ENCODE data around the gene MAPK8IP3.
A peak's percentile ranks its signal among the peaks of the same experiment; 100 is the strongest.

The MAPK8IP3 gene

GRCh38 chr16:1810536-1810935 lies 104.5 kb downstream of the MAPK8IP3 start:
- no CpG with 5 or more reads among the region's 16 CpGs for WGBS (ENCODE audit: extremely low coverage, insufficient coverage, low lambda C conversion rate)
- Histone ChIP-seq H2AK5ac (ENCODE audit: low read length) (no peak overlapping the region), H4K8ac (ENCODE audit: low read depth, low read length) (no peak overlapping the region), H3K18ac (ENCODE audit: low read length) (no peak overlapping the region), H2BK5ac (ENCODE audit: low read length) (no peak overlapping the region), H3K27me3 (ENCODE audit: insufficient read depth, low read length, poor library complexity) (no peaks in the 10 kb centered on the region), H3K4me1 (ENCODE audit: control insufficient read depth, low read depth, low read length) (no peaks in the 10 kb centered on the region), H2BK15ac (replicated peaks; ENCODE audit: low read depth) (no peak overlapping the region), H4K5ac (ENCODE audit: low read length) (no peak overlapping the region), H3K79me1 (ENCODE audit: low read length) (no peaks in the 10 kb centered on the region), H3K4me2 (ENCODE audit: low read length) (no peak overlapping the region), H2BK120ac (ENCODE audit: low read depth, low read length) (no peak overlapping the region), H3K4ac (ENCODE audit: low read depth, low read length) (no peak overlapping the region), H3K36me3 (ENCODE audit: control insufficient read depth, insufficient read depth, low read length) (no peaks in the 10 kb centered on the region), H3K56ac (ENCODE audit: low read length) (no peak overlapping the region), H3K23ac (ENCODE audit: low read length) (no peak overlapping the region), H3K9ac (ENCODE audit: low read length) (no peak overlapping the region), H3K79me2 (ENCODE audit: control insufficient read depth, insufficient read depth, low read length) (no peaks in the 10 kb centered on the region), H3K4me3 (ENCODE audit: low read length) (no peak overlapping the region), H3K27ac (ENCODE audit: low read depth, low read length) (no peak overlapping the region)
- DNase-seq = no peak

DNA sequence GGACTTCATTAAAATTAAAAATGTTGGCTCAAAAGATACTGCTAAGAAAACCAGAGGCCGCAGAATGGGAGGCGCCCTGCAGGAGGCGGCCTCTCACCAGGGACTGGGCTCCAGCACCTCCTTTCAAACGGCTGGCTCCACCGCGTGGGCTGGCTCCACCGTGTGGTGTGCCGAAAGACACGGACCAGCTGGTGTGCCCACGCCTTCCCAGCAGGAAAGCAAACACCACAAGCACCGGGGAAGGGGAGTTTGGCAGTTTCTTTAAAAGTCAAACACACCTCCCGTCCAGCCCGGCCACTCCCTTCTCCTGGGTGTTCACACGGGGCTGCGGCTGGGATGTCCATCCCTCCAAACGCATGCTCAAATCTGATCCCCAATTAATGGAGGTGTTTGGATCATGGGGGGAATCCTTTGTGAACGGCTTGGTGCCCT lies 106.8 kb downstream of the MAPK8IP3 start:
- peak; percentile 66 for DNase-seq
- H3K27me3 ChIP-seq (ENCODE audit: insufficient read depth, low read length, poor library complexity) = no peaks in the 10 kb centered on the region
- no peaks in the 10 kb centered on the region for H3K79me2 ChIP-seq (ENCODE audit: control insufficient read depth, insufficient read depth, low read length)
- H2BK15ac ChIP-seq (replicated peaks; ENCODE audit: low read depth) = no peak overlapping the region
- H3K18ac ChIP-seq (ENCODE audit: low read length) = no peak overlapping the region
- H2AK5ac ChIP-seq (ENCODE audit: low read length) = no peak overlapping the region
- no peak overlapping the region for H3K56ac ChIP-seq (ENCODE audit: low read length)
- no peak overlapping the region for H3K4me2 ChIP-seq (ENCODE audit: low read length)
- H3K4me1 ChIP-seq (ENCODE audit: control insufficient read depth, low read depth, low read length) = no peaks in the 10 kb centered on the region
- H2BK120ac ChIP-seq (ENCODE audit: low read depth, low read length) = no peak overlapping the region
- no peak overlapping the region for H3K23ac ChIP-seq (ENCODE audit: low read length)
- H2BK5ac ChIP-seq (ENCODE audit: low read length) = no peak overlapping the region
- H3K36me3 ChIP-seq (ENCODE audit: control insufficient read depth, insufficient read depth, low read length) = no peaks in the 10 kb centered on the region
- no peak overlapping the region for H4K5ac ChIP-seq (ENCODE audit: low read length)
- H3K9ac ChIP-seq (ENCODE audit: low read length) = no peak overlapping the region
- H3K4me3 ChIP-seq (ENCODE audit: low read length) = no peak overlapping the region
- H4K8ac ChIP-seq (ENCODE audit: low read depth, low read length) = no peak overlapping the region
- H3K4ac ChIP-seq (ENCODE audit: low read depth, low read length) = no peak overlapping the region
- WGBS (ENCODE audit: extremely low coverage, insufficient coverage, low lambda C conversion rate) = no CpG with 5 or more reads among the region's 17 CpGs
- H3K79me1 ChIP-seq (ENCODE audit: low read length) = no peaks in the 10 kb centered on the region
- no peak overlapping the region for H3K27ac ChIP-seq (ENCODE audit: low read depth, low read length)

GRCh38 chr16:1815461-1815860 lies 109.5 kb downstream of the MAPK8IP3 start:
- Histone ChIP-seq H4K8ac (ENCODE audit: low read depth, low read length) (no peak overlapping the region), H2BK15ac (replicated peaks; ENCODE audit: low read depth) (no peak overlapping the region), H3K36me3 (ENCODE audit: control insufficient read depth, insufficient read depth, low read length) (no peaks in the 10 kb centered on the region), H3K27me3 (ENCODE audit: insufficient read depth, low read length, poor library complexity) (no peaks in the 10 kb centered on the region), H3K4ac (ENCODE audit: low read depth, low read length) (no peak overlapping the region), H2BK5ac (ENCODE audit: low read length) (no peak overlapping the region), H3K56ac (ENCODE audit: low read length) (no peak overlapping the region), H3K4me3 (ENCODE audit: low read length) (no peak overlapping the region), H2BK120ac (ENCODE audit: low read depth, low read length) (no peak overlapping the region), H3K79me2 (ENCODE audit: control insufficient read depth, insufficient read depth, low read length) (no peaks in the 10 kb centered on the region), H3K79me1 (ENCODE audit: low read length) (no peaks in the 10 kb centered on the region), H3K4me2 (ENCODE audit: low read length) (no peak overlapping the region), H3K4me1 (ENCODE audit: control insufficient read depth, low read depth, low read length) (no peaks in the 10 kb centered on the region), H3K23ac (ENCODE audit: low read length) (no peak overlapping the region), H4K5ac (ENCODE audit: low read length) (no peak overlapping the region), H3K9ac (ENCODE audit: low read length) (no peak overlapping the region), H3K27ac (ENCODE audit: low read depth, low read length) (no peak overlapping the region), H3K18ac (ENCODE audit: low read length) (no peak overlapping the region), H2AK5ac (ENCODE audit: low read length) (no peak overlapping the region)
- no peak for DNase-seq
- WGBS (ENCODE audit: extremely low coverage, insufficient coverage, low lambda C conversion rate) = no CpG with 5 or more reads among the region's 11 CpGs

DNA sequence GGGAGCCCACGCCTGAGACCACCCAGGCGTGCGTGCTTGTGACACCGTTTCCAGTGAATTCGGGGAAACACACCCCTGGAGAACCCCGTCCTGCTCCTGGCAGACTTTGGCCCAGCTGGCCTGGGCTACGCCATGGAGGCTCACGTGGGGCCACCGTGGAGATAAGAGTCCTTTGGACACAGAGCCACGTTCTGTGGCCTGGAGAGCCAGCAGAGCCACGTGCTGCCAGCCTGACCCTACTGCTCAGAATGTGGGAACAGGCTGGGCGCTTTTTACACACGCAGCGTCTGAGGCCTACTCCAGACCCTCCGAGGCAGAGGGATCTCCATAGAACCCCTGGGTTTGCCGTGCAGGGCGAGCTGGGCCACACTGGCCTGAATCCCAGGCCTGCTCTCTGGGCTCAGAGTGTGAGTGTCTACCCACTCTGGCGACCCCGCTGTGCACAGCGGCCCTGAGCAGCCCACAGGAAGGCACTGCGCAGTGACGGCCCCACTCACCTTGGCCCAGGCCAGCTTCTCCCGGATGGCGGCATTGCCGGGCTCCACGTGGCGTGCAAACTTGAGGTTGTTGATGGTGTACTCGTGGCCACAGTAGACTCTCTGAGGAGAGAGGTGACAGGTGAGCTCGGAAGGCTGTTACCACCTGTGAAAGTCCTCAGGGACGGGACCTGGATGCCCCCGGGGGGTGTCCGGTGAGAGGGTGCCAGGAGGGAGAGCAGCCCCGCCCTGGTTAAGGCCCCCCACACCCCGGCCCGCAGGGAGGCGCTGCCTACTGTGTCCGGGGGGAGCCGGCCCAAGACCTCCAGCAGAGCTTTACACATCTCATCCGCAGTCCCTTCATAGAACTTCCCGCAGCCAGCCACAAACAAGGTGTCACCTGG lies 110.6 kb downstream of the MAPK8IP3 start:
- H4K5ac ChIP-seq (ENCODE audit: low read length) = no peak overlapping the region
- H3K4me1 ChIP-seq (ENCODE audit: control insufficient read depth, low read depth, low read length) = no peaks in the 10 kb centered on the region
- no peak overlapping the region for H3K4me2 ChIP-seq (ENCODE audit: low read length)
- DNase-seq = no peak
- no peak overlapping the region for H3K23ac ChIP-seq (ENCODE audit: low read length)
- no peak overlapping the region for H2BK5ac ChIP-seq (ENCODE audit: low read length)
- WGBS (ENCODE audit: extremely low coverage, insufficient coverage, low lambda C conversion rate) = no CpG with 5 or more reads among the region's 40 CpGs
- H3K18ac ChIP-seq (ENCODE audit: low read length) = no peak overlapping the region
- no peak overlapping the region for H2AK5ac ChIP-seq (ENCODE audit: low read length)
- no peak overlapping the region for H2BK15ac ChIP-seq (replicated peaks; ENCODE audit: low read depth)
- no peak overlapping the region for H3K56ac ChIP-seq (ENCODE audit: low read length)
- no peak overlapping the region for H3K27ac ChIP-seq (ENCODE audit: low read depth, low read length)
- no peaks in the 10 kb centered on the region for H3K79me2 ChIP-seq (ENCODE audit: control insufficient read depth, insufficient read depth, low read length)
- H3K27me3 ChIP-seq (ENCODE audit: insufficient read depth, low read length, poor library complexity) = no peaks in the 10 kb centered on the region
- no peak overlapping the region for H3K9ac ChIP-seq (ENCODE audit: low read length)
- no peak overlapping the region for H2BK120ac ChIP-seq (ENCODE audit: low read depth, low read length)
- no peak overlapping the region for H3K4me3 ChIP-seq (ENCODE audit: low read length)
- no peaks in the 10 kb centered on the region for H3K79me1 ChIP-seq (ENCODE audit: low read length)
- no peak overlapping the region for H3K4ac ChIP-seq (ENCODE audit: low read depth, low read length)
- H3K36me3 ChIP-seq (ENCODE audit: control insufficient read depth, insufficient read depth, low read length) = no peaks in the 10 kb centered on the region
- H4K8ac ChIP-seq (ENCODE audit: low read depth, low read length) = no peak overlapping the region

DNA sequence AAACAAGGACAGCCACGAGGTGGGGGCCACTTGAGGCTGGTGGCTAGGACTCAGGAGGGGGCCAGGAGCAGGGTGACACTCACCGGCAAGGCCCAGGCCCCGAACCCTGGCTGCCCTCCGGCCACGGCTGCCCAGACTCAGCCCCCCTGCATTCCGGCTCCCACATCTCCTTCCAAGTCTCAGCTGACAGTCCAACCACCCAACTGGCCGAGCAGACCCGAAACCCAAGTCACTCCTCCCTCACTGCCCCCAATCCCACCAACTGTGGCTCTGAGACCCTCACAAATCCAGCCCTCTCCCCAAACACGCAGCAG lies 111.2 kb downstream of the MAPK8IP3 start:
- Histone ChIP-seq H3K79me1 (ENCODE audit: low read length) (no peaks in the 10 kb centered on the region), H4K5ac (ENCODE audit: low read length) (no peak overlapping the region), H3K56ac (ENCODE audit: low read length) (no peak overlapping the region), H3K4ac (ENCODE audit: low read depth, low read length) (no peak overlapping the region), H3K18ac (ENCODE audit: low read length) (no peak overlapping the region), H3K23ac (ENCODE audit: low read length) (no peak overlapping the region), H2BK5ac (ENCODE audit: low read length) (no peak overlapping the region), H2AK5ac (ENCODE audit: low read length) (no peak overlapping the region), H2BK15ac (replicated peaks; ENCODE audit: low read depth) (no peak overlapping the region), H3K79me2 (ENCODE audit: control insufficient read depth, insufficient read depth, low read length) (no peaks in the 10 kb centered on the region), H3K27me3 (ENCODE audit: insufficient read depth, low read length, poor library complexity) (no peaks in the 10 kb centered on the region), H3K9ac (ENCODE audit: low read length) (no peak overlapping the region), H3K27ac (ENCODE audit: low read depth, low read length) (no peak overlapping the region), H3K4me3 (ENCODE audit: low read length) (no peak overlapping the region), H2BK120ac (ENCODE audit: low read depth, low read length) (no peak overlapping the region), H4K8ac (ENCODE audit: low read depth, low read length) (no peak overlapping the region), H3K36me3 (ENCODE audit: control insufficient read depth, insufficient read depth, low read length) (no peaks in the 10 kb centered on the region), H3K4me2 (ENCODE audit: low read length) (no peak overlapping the region), H3K4me1 (ENCODE audit: control insufficient read depth, low read depth, low read length) (no peaks in the 10 kb centered on the region)
- no peak for DNase-seq
- WGBS (ENCODE audit: extremely low coverage, insufficient coverage, low lambda C conversion rate) = no CpG with 5 or more reads among the region's 9 CpGs

DNA sequence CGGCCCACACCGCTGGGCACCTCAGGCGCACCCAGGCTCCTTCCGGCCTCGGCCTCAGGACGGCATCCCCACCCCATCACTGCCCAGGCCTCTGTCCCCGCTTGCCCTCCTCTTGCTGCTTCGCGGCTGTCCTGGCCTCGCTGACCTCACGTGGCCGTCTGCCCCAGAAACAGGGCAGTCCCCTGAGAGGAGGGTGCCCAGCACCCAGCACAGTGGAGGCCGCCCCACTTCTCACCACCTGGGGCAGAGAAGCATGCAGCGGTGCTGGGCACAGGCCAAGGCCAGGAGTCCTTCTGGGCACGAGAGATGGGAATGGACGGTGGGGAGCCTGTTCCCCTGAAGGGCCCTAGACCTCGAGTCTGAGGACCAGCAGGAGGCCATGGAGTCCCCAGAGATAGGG lies 111.7 kb downstream of the MAPK8IP3 start:
- H2AK5ac ChIP-seq (ENCODE audit: low read length) = no peak overlapping the region
- no peak overlapping the region for H3K27ac ChIP-seq (ENCODE audit: low read depth, low read length)
- WGBS (ENCODE audit: extremely low coverage, insufficient coverage, low lambda C conversion rate) = no CpG with 5 or more reads among the region's 17 CpGs
- H3K23ac ChIP-seq (ENCODE audit: low read length) = no peak overlapping the region
- no peaks in the 10 kb centered on the region for H3K4me1 ChIP-seq (ENCODE audit: control insufficient read depth, low read depth, low read length)
- H3K36me3 ChIP-seq (ENCODE audit: control insufficient read depth, insufficient read depth, low read length) = no peaks in the 10 kb centered on the region
- no peak overlapping the region for H2BK15ac ChIP-seq (replicated peaks; ENCODE audit: low read depth)
- H3K56ac ChIP-seq (ENCODE audit: low read length) = no peak overlapping the region
- H2BK5ac ChIP-seq (ENCODE audit: low read length) = no peak overlapping the region
- DNase-seq = no peak
- H3K18ac ChIP-seq (ENCODE audit: low read length) = no peak overlapping the region
- H3K79me2 ChIP-seq (ENCODE audit: control insufficient read depth, insufficient read depth, low read length) = no peaks in the 10 kb centered on the region
- no peak overlapping the region for H3K4ac ChIP-seq (ENCODE audit: low read depth, low read length)
- no peak overlapping the region for H4K5ac ChIP-seq (ENCODE audit: low read length)
- H3K27me3 ChIP-seq (ENCODE audit: insufficient read depth, low read length, poor library complexity) = no peaks in the 10 kb centered on the region
- H2BK120ac ChIP-seq (ENCODE audit: low read depth, low read length) = no peak overlapping the region
- H3K4me2 ChIP-seq (ENCODE audit: low read length) = no peak overlapping the region
- no peak overlapping the region for H3K9ac ChIP-seq (ENCODE audit: low read length)
- no peak overlapping the region for H4K8ac ChIP-seq (ENCODE audit: low read depth, low read length)
- no peak overlapping the region for H3K4me3 ChIP-seq (ENCODE audit: low read length)
- no peaks in the 10 kb centered on the region for H3K79me1 ChIP-seq (ENCODE audit: low read length)
